Panc1 (cell line): ENCODE results near the gene BOD1. TPM values are rescaled to one million over a fixed set of nuclear protein-coding genes. Genes with fewer than 3 reads are reported as not detected.

Experiments used
- ATAC-seq: fragments of 200-7000 bp; cut with Tn5 transposase; 2 replicates; pipeline ENCODE4 v1.9.1; 2020; ENCODE audit warnings: mild to moderate bottlenecking, moderate library complexity
- BruUV-seq: library from RNA; stranded (reverse); fragments of 400-500 nt; replicated peaks from 2 replicates; lab custom pipeline; 2021; lab: Mats Ljungman, UMichigan
- CTCF ChIA-PET: fragments of 300-600 bp; sonication (Branson Sonifier 250); formaldehyde crosslinking; loops from one replicate; lab custom pipeline; 2022; ENCODE audit warnings: antibody characterized with exemption; lab: Charles Lee
- POLR2A ChIA-PET: fragments of 300-600 bp; sonication (Branson Sonifier 250); formaldehyde crosslinking; loops from one replicate; lab custom pipeline; 2022; ENCODE audit warnings: antibody characterized with exemption; lab: Charles Lee
- DNase-seq: peaks from one replicate; pipeline ENCODE4 v3.0.0-alpha.2; 2010; ENCODE audit warnings: low read depth, low spot score
- H3K27ac ChIP-seq: 2 replicates; pipeline ENCODE4 v1.5.1; 2011; ENCODE audit warnings: mild to moderate bottlenecking, low read length, inconsistent platforms
- H3K27me3 ChIP-seq: fragments of 200-500 bp; sonication (Bioruptor generic); 2 replicates; pipeline ENCODE4 v1.6.0; 2014; ENCODE audit warnings: low read length, inconsistent platforms; ENCODE audit not compliant: control insufficient read depth, insufficient read depth
- H3K36me3 ChIP-seq: fragments of 200-500 bp; sonication (Bioruptor generic); 2 replicates; pipeline ENCODE4 v1.5.1; 2014; ENCODE audit warnings: inconsistent platforms, mild to moderate bottlenecking, low read length, moderate library complexity; ENCODE audit not compliant: control insufficient read depth, insufficient read depth
- H3K4me1 ChIP-seq: 2 replicates; pipeline ENCODE4 v1.5.1; 2011; ENCODE audit warnings: inconsistent platforms, mild to moderate bottlenecking, low read length, moderate library complexity; ENCODE audit not compliant: control insufficient read depth, insufficient read depth
- H3K4me3 ChIP-seq, 2 experiments: 2 replicates each; pipeline ENCODE4 v1.5.1; 2011 to 2012; ENCODE audit warnings: low read depth in 2 of 2, low read length in 2 of 2, mild to moderate bottlenecking in 2 of 2, inconsistent platforms in 1 of 2, moderate library complexity in 1 of 2
- H3K9me3 ChIP-seq: fragments of 200-500 bp; sonication (Bioruptor generic); 2 replicates; pipeline ENCODE4 v1.5.1; 2014; ENCODE audit warnings: low read depth, mild to moderate bottlenecking, inconsistent platforms, low read length, moderate library complexity; ENCODE audit not compliant: control insufficient read depth, insufficient read depth
- POLR2AphosphoS5 ChIP-seq: IDR thresholded peaks from 2 replicates; pipeline ENCODE4 v1.6.1; 2012; ENCODE audit warnings: mild to moderate bottlenecking, low read depth, low read length, moderate library complexity
- REST ChIP-seq, 2 experiments: IDR thresholded peaks; 2 replicates each; pipeline ENCODE4 v1.6.1; 2011 to 2012; ENCODE audit warnings: low read depth in 2 of 2, control low read depth in 1 of 2, low read length in 1 of 2, mild to moderate bottlenecking in 1 of 2, moderate library complexity in 1 of 2; ENCODE audit not compliant: insufficient read depth in 1 of 2
- SIN3A ChIP-seq: IDR thresholded peaks from 2 replicates; pipeline ENCODE4 v1.6.1; 2012; ENCODE audit warnings: low read depth, mild to moderate bottlenecking, low read length, moderate library complexity, borderline replicate concordance; ENCODE audit not compliant: insufficient read depth
- TCF7L2 ChIP-seq: IDR thresholded peaks from 2 replicates; pipeline ENCODE4 v1.6.1; 2011; ENCODE audit warnings: mild to moderate bottlenecking, low read depth, low read length, inconsistent platforms
- in situ Hi-C: cut with HindIII; loops from 2 replicates; pipeline ENCODE4 v1.10.0; 2016; ENCODE audit warnings: low sequenced_read_pairs, low pct_unique_long_range_greater_than_20kb
- intact Hi-C: fragments of 100-400 bp; cut with micrococcal nuclease; formaldehyde crosslinking; loops from one replicate; pipeline ENCODE4 v1.10.0; 2022; ENCODE audit not compliant: unreplicated experiment
- total RNA-seq: library from RNA; stranded (reverse); gene quantifications from one replicate; pipeline ENCODE4 v1.2.1, GENCODE V29; 2021; ENCODE audit not compliant: unreplicated experiment
- TF ChIP-seq, protein P1 (sequence below): fragments of 450-650 bp; IDR thresholded peaks from 2 replicates; pipeline ENCODE4 v1.5.1; 2017; ENCODE audit warnings: mild to moderate bottlenecking

Gene BOD1
- total RNA-seq, 1 experiment from 2014 or later, result 86.1 TPM

DNA sequence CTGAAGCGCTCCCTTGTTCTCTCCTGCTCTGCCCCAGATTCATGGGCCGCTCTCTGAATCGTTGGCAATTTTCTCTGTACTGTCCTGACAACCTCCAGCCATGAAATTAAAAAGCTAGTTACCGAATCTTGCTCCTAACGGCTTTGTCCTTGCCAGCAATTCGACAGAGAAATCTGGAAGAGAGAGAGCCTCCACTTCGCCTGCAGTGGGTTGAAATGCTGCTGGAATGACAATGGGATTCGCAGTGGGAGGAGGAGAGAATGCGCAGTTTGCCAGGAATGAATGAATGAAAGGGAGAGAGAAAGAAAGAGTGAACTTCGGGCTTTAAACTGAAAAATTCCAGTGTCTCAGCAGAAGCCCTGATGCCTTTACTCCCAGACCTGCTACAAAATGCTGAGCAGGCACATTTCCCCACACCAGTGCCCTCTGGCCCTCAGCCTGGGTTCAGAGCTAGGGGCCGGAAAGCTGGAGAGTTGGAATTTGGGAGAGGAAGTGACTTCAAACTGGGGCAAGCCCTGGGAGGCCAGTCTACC is 11.5 kb upstream of the BOD1 start:
- in situ Hi-C loops, result no loop called here
- ATAC-seq, result no peak
- intact Hi-C loops, result no loop called here
- no peak overlapping the region for H3K27ac ChIP-seq
- H3K36me3 ChIP-seq, result no peaks in the 10 kb centered on the region
- H3K9me3 ChIP-seq, result no peaks in the 10 kb centered on the region
- TF ChIP-seq REST (IDR thresholded peaks at IDR 0.05; ENCODE audit: insufficient read depth in 1 of 2, low read depth in 2 of 2, low read length in 1 of 2) (no peak), POLR2AphosphoS5 (no peak), SIN3A (no peak), TCF7L2 (no peak)
- TF ChIP-seq, protein P1, sequence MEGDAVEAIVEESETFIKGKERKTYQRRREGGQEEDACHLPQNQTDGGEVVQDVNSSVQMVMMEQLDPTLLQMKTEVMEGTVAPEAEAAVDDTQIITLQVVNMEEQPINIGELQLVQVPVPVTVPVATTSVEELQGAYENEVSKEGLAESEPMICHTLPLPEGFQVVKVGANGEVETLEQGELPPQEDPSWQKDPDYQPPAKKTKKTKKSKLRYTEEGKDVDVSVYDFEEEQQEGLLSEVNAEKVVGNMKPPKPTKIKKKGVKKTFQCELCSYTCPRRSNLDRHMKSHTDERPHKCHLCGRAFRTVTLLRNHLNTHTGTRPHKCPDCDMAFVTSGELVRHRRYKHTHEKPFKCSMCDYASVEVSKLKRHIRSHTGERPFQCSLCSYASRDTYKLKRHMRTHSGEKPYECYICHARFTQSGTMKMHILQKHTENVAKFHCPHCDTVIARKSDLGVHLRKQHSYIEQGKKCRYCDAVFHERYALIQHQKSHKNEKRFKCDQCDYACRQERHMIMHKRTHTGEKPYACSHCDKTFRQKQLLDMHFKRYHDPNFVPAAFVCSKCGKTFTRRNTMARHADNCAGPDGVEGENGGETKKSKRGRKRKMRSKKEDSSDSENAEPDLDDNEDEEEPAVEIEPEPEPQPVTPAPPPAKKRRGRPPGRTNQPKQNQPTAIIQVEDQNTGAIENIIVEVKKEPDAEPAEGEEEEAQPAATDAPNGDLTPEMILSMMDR, result no peak
- H3K27me3 ChIP-seq, result no peaks in the 10 kb centered on the region; the same call in 1 of the 2 replicates
- no peak for DNase-seq
- BruUV-seq, result no TSS peak
- H3K4me3 ChIP-seq, result no peak overlapping the region
- no peaks in the 10 kb centered on the region for H3K4me1 ChIP-seq
- CTCF ChIA-PET, result no interaction called here
- POLR2A ChIA-PET, result no interaction called here

DNA sequence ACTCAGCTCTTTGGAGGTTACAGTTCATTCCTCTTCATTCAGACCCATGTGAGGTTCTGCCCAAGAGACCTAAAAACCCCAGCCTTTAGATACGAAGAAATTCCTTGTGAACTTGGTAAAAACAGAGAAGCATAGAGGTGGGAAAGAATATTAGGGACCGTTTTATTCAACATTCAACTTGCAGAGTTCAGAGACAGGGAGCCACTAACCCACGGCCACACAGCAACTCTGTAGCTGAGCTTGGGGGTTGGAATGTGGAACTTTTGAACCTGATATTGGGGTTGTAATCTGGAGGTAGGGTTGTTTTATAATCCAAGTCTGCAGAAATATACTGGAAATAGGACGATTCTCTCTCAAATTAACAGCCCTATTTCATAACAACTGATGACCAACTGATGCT is 10.8 kb upstream of the BOD1 start:
- no peaks in the 10 kb centered on the region for H3K36me3 ChIP-seq
- no peaks in the 10 kb centered on the region; the same call in 1 of the 2 replicates for H3K27me3 ChIP-seq
- no peak overlapping the region for H3K4me3 ChIP-seq
- no peak for ATAC-seq
- CTCF ChIA-PET, result no interaction called here
- no TSS peak for BruUV-seq
- intact Hi-C loops (no loop called here), in situ Hi-C loops (no loop called here)
- POLR2A ChIA-PET, result no interaction called here
- no peaks in the 10 kb centered on the region for H3K9me3 ChIP-seq
- DNase-seq, result no peak
- no peaks in the 10 kb centered on the region for H3K4me1 ChIP-seq
- no peak for TF ChIP-seq POLR2AphosphoS5
- TF ChIP-seq REST (IDR thresholded peaks at IDR 0.05; ENCODE audit: insufficient read depth in 1 of 2, low read depth in 2 of 2, low read length in 1 of 2), result no peak
- no peak for TF ChIP-seq TCF7L2
- TF ChIP-seq, protein P1, result no peak
- no peak for TF ChIP-seq SIN3A
- no peak overlapping the region for H3K27ac ChIP-seq
